PC-3 (cell line): Measurements from ENCODE around the gene SHANK2. TPM values are rescaled to one million over a fixed set of nuclear protein-coding genes. Genes with fewer than 3 reads are reported as not detected.

Experiments
- ATAC-seq: fragments of 200-7000 bp; cut with Tn5 transposase; 2 replicates; pipeline ENCODE4 v1.9.1; 2020; ENCODE audit warnings: mild to moderate bottlenecking, moderate library complexity
- BruUV-seq: library from RNA; stranded (reverse); fragments of 400-500 nt; replicated peaks from 2 replicates; lab custom pipeline; 2021; lab: Mats Ljungman, UMichigan
- CTCF ChIA-PET: fragments of 300-600 bp; sonication (Branson Sonifier 250); formaldehyde crosslinking; loops from one replicate; lab custom pipeline; 2022; ENCODE audit warnings: antibody characterized with exemption; lab: Charles Lee
- POLR2A ChIA-PET: fragments of 300-600 bp; sonication (Branson Sonifier 250); formaldehyde crosslinking; loops from one replicate; lab custom pipeline; 2022; ENCODE audit warnings: antibody characterized with exemption; ENCODE audit not compliant: unreplicated experiment; lab: Charles Lee
- DNase-seq: peaks from one replicate; pipeline ENCODE4 v3.0.0-alpha.2; 2015
- H2AFZ ChIP-seq: fragments of 300-600 bp; sonication (generic); 2 replicates; pipeline ENCODE4 v1.6.0; 2016; ENCODE audit warnings: antibody characterized with exemption, low read length
- H3F3A ChIP-seq: fragments of 300-600 bp; sonication (generic); one replicate; pipeline ENCODE4 v1.6.0; 2017; ENCODE audit warnings: antibody characterized with exemption, low read length, control low read depth, mild to moderate bottlenecking; ENCODE audit not compliant: unreplicated experiment
- H3K27ac ChIP-seq: fragments of 300-600 bp; sonication (generic); 2 replicates; pipeline ENCODE4 v1.5.1; 2016; ENCODE audit warnings: mild to moderate bottlenecking, low read length
- H3K27me3 ChIP-seq: fragments of 300-600 bp; sonication (generic); 2 replicates; pipeline ENCODE4 v1.6.1; 2016; ENCODE audit warnings: low read length, mixed read lengths
- H3K36me3 ChIP-seq: fragments of 300-600 bp; sonication (generic); 2 replicates; pipeline ENCODE4 v1.6.1; 2016; ENCODE audit warnings: low read depth, mixed run types, low read length, mixed read lengths
- H3K4me1 ChIP-seq: fragments of 300-600 bp; sonication (generic); 2 replicates; pipeline ENCODE4 v1.5.1; 2016; ENCODE audit warnings: low read length; ENCODE audit not compliant: insufficient read depth
- H3K4me2 ChIP-seq: fragments of 300-600 bp; sonication (generic); 2 replicates; pipeline ENCODE4 v1.6.0; 2016; ENCODE audit warnings: low read length
- H3K4me3 ChIP-seq: fragments of 300-600 bp; sonication (generic); 2 replicates; pipeline ENCODE4 v1.5.1; 2016; ENCODE audit warnings: mild to moderate bottlenecking, low read length, mixed read lengths
- H3K79me2 ChIP-seq: fragments of 300-600 bp; sonication (generic); 2 replicates; pipeline ENCODE4 v1.6.1; 2017; ENCODE audit warnings: low read length, mixed read lengths
- H3K9ac ChIP-seq: fragments of 300-600 bp; sonication (generic); 2 replicates; pipeline ENCODE4 v1.6.0; 2016; ENCODE audit warnings: mild to moderate bottlenecking, low read length
- H3K9me2 ChIP-seq: fragments of 300-600 bp; sonication (generic); replicated peaks from 2 replicates; pipeline ENCODE4 v1.6.1; 2016; ENCODE audit warnings: mixed run types, low read length, mixed read lengths
- H3K9me3 ChIP-seq: fragments of 300-600 bp; sonication (generic); 2 replicates; pipeline ENCODE4 v1.6.1; 2016; ENCODE audit warnings: low read length, mixed read lengths
- H4K20me1 ChIP-seq: fragments of 300-600 bp; sonication (generic); 2 replicates; pipeline ENCODE4 v1.6.1; 2016; ENCODE audit warnings: low read length, mixed read lengths
- CTCF ChIP-seq: fragments of 300-600 bp; sonication (generic); conservative IDR thresholded peaks from 2 replicates; pipeline ENCODE4 v1.5.1; 2017; ENCODE audit warnings: antibody characterized with exemption, low read depth, mild to moderate bottlenecking, low read length
- EZH2 ChIP-seq: fragments of 300-600 bp; sonication (generic); IDR thresholded peaks from one replicate; pipeline ENCODE4 v1.6.1; 2017; ENCODE audit warnings: antibody characterized with exemption, mild to moderate bottlenecking, low read length; ENCODE audit not compliant: unreplicated experiment
- EZH2phosphoT487 ChIP-seq: fragments of 300-600 bp; sonication (generic); IDR thresholded peaks from 2 replicates; pipeline ENCODE4 v1.6.1; 2018; ENCODE audit warnings: mild to moderate bottlenecking, antibody characterized with exemption, low read length, borderline replicate concordance
- intact Hi-C: fragments of 100-400 bp; cut with micrococcal nuclease; formaldehyde crosslinking; loops from 2 replicates; pipeline ENCODE4 v1.9.0; 2023
- total RNA-seq: library from RNA; depleted of rRNA; stranded (reverse); fragments of >200 nt; gene quantifications from 2 replicates; pipeline ENCODE4 v1.2.3, GENCODE V29; 2014

The SHANK2 gene
- total RNA-seq, 1 experiment from 2014 or later = 45.0 TPM

GRCh38 chr11:71282581-71283351 lies 30.4 kb upstream of the SHANK2 start:
- ATAC-seq (no peak), DNase-seq (peak; percentile 51)
- Histone ChIP-seq H3K9me2 (no peaks in the 10 kb centered on the region), H2AFZ (peak overlapping the region; percentile 23; the same call in 1 of the 2 replicates), H3K79me2 (no peaks in the 10 kb centered on the region; the same call in 1 of the 2 replicates), H3K9ac (peak overlapping the region; percentile 41; the same call in 1 of the 2 replicates), H3F3A (no peaks in the 10 kb centered on the region), H3K4me2 (no peak overlapping the region), H3K27ac (peak overlapping the region; percentile 87), H3K4me3 (no peak overlapping the region), H3K36me3 (no peaks in the 10 kb centered on the region), H4K20me1 (no peaks in the 10 kb centered on the region), H3K9me3 (no peaks in the 10 kb centered on the region), H3K27me3 (no peaks in the 10 kb centered on the region), H3K4me1 (peaks cover 41% of the 10 kb centered on the region)
- CTCF ChIA-PET = no interaction called here
- POLR2A ChIA-PET = no interaction called here
- intact Hi-C loops = no loop called here
- TF ChIP-seq EZH2 = no peak
- TF ChIP-seq CTCF = no peak
- TF ChIP-seq EZH2phosphoT487 = no peak
- BruUV-seq = no TSS peak

GRCh38 chr11:71281831-71282230 lies 29.5 kb upstream of the SHANK2 start:
- CTCF ChIA-PET = no interaction called here
- POLR2A ChIA-PET = no interaction called here

More at GRCh38 chr11:71281831-71282230, 29.5 kb upstream of the SHANK2 start:
- no peaks in the 10 kb centered on the region for H4K20me1 ChIP-seq
- TF ChIP-seq EZH2 = no peak
- TF ChIP-seq CTCF = no peak
- no peak for TF ChIP-seq EZH2phosphoT487
- ATAC-seq = no peak
- no peak overlapping the region for H2AFZ ChIP-seq
- intact Hi-C loops = no loop called here
- H3K79me2 ChIP-seq = no peaks in the 10 kb centered on the region; the same call in 1 of the 2 replicates
- H3K4me1 ChIP-seq = peaks cover 34% of the 10 kb centered on the region
- no peak overlapping the region for H3K4me2 ChIP-seq
- no peak overlapping the region for H3K4me3 ChIP-seq
- DNase-seq = no peak
- no peak overlapping the region for H3K9ac ChIP-seq
- H3K9me2 ChIP-seq = no peaks in the 10 kb centered on the region
- H3K36me3 ChIP-seq = no peaks in the 10 kb centered on the region
- peak overlapping the region; percentile 87 for H3K27ac ChIP-seq
- H3K9me3 ChIP-seq = no peaks in the 10 kb centered on the region
- no peaks in the 10 kb centered on the region for H3K27me3 ChIP-seq
- BruUV-seq = no TSS peak
- H3F3A ChIP-seq = no peaks in the 10 kb centered on the region
